DND-41 (cell line): ENCODE data around the gene TMEM116.

ENCODE experiments used
- CTCF ChIP-seq: IDR thresholded peaks from 2 replicates; pipeline ENCODE4 v1.5.1; 2012; ENCODE audit warnings: borderline replicate concordance, low read length, moderate library complexity, mild to moderate bottlenecking; ENCODE audit not compliant: poor library complexity, severe bottlenecking; ENCODE audit errors: extremely low read depth
- EZH2 ChIP-seq: IDR thresholded peaks from 3 replicates; pipeline ENCODE4 v1.6.1; 2012; ENCODE audit warnings: borderline replicate concordance, low read depth, mild to moderate bottlenecking, moderate library complexity, low read length, inconsistent platforms; ENCODE audit not compliant: severe bottlenecking

GRCh38 chr12:111926631-111927030 is 86.3 kb downstream of the TMEM116 start:
- TF ChIP-seq EZH2 (no peak), CTCF (no peak)
